GM18861 (cell line): Measurements from ENCODE around the gene PPP3R1.
"Not testable (repeated sequence)": the region's sequence is repeated elsewhere in the genome, so short reads cannot be mapped to it uniquely, and the experiment has no call there.

ENCODE experiments used
- ATAC-seq: cut with Tn5 transposase; IDR thresholded peaks from one replicate; pipeline ENCODE4 v1.9.1; 2021; ENCODE audit not compliant: unreplicated experiment

The PPP3R1 gene

GRCh38 chr2:68190991-68191731 lies 61.2 kb downstream of the PPP3R1 start:
- no peak for ATAC-seq

- no peak for ATAC-seq
Observed at GRCh38 chr2:68189991-68190784, 62.1 kb downstream of the PPP3R1 start.

DNA sequence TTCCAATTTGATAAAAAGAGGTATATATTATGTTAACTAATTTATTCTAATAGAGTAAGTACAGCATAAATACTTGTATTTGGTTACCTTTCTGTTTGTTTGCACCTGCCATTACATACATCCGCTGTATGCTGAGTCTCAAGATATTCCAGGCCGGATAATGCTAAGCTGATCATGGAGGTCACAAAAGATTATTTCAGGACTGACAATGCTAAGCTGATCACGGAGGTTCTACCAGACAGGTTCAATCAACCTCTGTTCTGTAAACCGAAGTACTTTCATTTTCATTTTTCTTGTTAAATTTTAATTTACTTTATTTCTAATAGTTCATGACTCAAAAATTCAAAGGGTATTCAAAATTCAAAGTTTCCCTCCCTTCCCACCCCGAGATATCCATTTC lies 63.5 kb downstream of the PPP3R1 start:
- no peak for ATAC-seq

DNA sequence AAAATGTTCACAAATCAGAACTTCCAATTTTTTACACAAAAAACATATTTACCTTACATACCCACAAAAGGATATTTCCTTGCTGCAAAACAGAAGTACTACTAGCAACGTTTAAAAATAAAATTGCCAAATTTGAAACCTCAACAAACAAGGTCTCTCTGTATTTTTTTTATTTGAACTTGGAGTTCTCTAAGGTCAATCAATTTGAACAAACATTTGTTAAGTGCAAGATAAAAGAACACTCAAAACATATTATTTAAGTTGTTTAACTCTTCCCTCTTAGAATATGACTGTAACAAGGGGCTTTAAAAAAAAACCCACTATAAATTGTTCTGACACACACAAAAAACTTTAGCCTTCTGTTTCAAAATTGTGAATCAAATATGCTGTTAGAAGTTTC lies 65.0 kb downstream of the PPP3R1 start:
- no peak for ATAC-seq

- peak; percentile 58 for ATAC-seq
Observed at GRCh38 chr2:68185541-68186164, 66.7 kb downstream of the PPP3R1 start.

DNA sequence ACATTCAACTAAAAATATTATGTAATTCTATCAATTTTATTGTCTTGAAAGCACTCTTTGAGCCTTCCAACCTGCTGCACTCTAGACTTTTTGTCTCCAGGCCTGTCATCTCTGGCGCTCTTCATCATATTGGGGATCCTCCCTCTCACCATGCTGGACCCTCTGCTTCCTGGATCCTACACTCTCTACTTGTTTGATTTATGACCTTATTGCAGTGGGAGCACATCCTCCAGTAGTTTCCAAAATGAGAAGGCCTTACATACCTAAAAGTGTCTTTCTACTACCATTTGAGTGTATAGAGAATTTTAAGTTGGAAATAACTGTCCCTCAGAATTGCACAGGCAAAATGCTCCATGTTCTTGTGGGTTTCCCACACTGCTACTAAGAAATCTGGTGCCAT lies 69.4 kb downstream of the PPP3R1 start:
- no peak for ATAC-seq

DNA sequence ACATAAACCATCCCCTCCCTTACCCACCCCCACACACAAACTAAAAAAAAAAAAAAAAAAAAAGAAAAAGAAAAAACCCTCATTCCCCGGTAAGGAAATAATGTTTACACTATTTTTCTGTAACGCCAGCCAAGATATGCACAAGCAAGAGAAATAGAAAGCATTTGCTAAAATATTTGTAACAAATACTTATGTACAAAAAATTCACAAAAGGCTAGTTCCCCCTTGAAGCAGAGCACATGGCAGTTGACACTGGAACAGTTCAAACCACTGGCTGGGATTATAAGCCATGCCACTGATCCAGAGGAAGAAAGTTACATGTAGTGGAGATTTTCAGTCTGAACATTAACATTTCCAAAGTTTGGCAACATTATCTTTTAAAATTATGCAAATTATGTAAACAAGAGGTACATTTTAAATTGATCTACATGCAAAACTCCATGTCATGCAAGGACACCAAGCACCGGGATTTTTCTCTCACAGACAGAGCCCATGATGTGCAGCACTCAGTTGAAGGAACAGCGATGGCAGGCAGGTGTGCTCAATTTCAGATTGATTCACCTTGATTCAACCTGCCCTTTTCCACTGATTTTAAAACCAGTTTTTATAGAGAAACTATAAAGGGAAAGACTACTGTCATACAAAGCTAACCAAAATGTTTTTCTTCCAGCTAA lies 73.2 kb downstream of the PPP3R1 start:
- no peak for ATAC-seq

DNA sequence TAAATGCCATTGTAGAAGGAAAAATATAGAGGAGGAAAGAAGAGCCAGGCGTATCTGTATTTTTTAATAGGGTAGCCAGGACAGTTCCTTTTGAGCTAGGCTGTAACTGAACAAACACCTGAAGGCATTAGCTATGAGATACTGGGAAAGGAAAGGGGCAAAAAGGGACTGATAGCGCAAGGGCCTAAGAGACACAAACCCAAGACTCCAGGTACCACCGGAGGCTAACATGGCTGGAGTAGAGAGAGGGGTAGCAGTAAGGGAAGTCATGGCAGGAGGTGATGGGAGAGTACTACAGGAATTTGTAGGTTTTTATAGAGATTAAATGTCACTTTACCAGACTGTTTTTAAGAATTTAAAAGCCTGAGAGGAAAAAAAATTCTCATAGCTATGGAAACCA lies 73.9 kb downstream of the PPP3R1 start:
- ATAC-seq, result no peak

DNA sequence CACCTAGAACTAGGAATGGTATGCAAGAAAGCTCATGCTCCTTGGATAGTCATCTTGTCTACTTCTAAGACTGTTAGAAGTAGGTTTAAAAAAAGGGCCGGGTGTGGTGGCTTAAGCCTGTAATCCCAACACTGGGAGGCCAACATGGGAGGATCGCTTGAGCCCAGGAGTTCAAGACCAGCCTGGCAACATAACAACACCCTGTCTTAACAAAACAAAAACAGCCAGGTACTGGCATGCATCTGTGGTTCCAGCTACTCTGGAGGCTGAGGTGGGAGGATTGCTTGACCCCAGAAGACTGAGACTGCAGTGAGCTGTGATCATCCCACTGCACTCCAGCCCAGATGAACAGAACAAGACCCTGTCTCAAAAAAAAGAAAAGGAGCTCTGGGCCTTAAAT lies 74.8 kb downstream of the PPP3R1 start:
- no peak for ATAC-seq

GRCh38 chr2:68176657-68177056 lies 75.7 kb downstream of the PPP3R1 start:
- ATAC-seq, result no peak

GRCh38 chr2:68175210-68175609 lies 77.1 kb downstream of the PPP3R1 start:
- ATAC-seq, result not testable (repeated sequence)

DNA sequence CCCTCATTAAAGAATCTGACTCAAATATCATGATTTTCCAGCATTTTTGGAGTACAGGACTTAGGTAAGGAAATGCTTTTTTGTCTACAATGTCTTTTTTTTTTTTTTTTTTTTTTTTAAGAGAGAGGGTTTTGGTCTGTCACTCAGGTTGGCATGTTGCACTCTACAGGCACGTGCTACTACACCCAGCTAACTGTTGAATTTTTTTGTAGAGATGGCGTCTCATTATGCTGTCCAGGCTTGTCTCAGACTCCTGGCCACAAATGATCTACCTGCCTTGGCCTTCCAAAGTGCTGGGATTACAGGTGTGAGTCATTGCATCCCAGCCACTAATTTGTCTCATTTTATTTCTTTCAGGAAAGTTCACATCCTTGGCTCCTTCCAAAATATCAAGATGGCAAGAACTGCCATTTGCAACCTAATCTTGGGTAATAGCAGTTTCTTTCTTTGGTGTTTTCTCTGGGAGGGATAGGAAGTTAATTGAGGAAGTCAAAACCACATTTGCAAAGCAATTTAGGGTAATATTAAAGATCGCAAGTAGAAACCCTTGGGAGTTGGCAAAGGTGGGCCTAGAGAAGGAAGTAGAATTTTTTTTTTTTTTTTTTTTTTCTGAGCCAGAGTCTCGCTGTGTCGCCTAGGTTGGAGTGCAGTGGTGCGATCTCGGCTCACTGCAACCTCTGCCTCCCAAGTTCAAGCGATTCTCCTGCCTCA lies 79.2 kb downstream of the PPP3R1 start:
- ATAC-seq, result no peak

GRCh38 chr2:68172521-68172920 lies 79.8 kb downstream of the PPP3R1 start:
- ATAC-seq, result no peak

DNA sequence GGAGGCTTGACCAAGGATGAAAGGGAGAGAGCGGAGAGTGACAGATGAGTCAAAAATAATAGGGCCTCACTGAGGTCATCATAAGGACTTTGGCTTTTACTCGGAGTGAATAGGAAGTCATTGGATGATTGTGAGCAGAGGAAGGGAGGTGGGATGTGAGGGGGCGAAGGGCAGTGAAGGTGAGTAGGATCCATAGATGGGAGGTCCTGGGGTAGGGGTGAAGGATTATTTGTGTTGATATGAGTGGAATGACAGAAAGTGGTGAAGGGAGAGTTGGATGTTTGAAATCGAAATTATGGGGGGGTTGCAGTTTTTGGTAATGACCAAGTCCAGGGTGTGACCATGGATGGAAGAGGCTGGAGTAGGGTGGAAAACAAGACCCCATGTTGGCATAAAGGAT lies 80.6 kb downstream of the PPP3R1 start:
- no peak for ATAC-seq

- ATAC-seq, result no peak
Observed at GRCh38 chr2:68171146-68171545, 81.2 kb downstream of the PPP3R1 start.

DNA sequence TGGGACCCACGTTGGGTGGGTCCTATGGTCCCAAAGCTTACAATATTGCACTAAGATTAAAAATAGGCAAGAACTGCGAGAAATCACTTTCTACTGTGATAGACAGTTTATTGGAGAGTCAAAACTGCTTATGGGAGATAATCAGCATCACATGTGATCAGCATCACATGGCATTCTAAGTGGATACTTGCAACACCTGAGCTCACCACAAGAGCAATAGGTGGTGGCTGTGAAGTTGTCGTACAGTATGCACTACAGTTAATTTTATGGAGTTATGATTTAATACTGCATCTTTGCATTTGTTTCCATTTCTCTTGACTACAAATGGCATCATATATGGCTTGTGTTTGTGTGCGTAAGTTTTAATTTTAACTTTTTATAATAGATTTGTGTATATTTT lies 83.0 kb downstream of the PPP3R1 start:
- no peak for ATAC-seq

DNA sequence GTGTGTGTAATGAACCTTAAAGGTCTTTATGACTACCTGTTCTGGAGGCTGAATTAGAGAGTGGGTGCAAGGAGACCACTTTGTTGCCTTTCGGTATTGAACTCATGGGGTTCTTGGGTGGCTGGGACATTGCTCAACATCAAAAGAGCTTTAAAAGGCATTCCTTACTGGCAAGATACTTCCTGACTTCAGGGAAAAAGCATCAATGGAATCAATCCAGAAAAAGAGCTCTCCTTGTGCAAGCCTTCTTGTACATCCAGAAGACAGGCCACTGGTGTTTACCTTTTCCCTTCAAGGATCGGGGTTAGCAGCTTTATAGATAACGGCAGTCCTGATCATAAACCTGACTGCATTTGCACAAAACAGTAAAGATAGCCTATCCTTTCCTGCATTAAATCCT lies 85.1 kb downstream of the PPP3R1 start:
- no peak for ATAC-seq

GRCh38 chr2:68163641-68164040 lies 88.7 kb downstream of the PPP3R1 start:
- no peak for ATAC-seq

DNA sequence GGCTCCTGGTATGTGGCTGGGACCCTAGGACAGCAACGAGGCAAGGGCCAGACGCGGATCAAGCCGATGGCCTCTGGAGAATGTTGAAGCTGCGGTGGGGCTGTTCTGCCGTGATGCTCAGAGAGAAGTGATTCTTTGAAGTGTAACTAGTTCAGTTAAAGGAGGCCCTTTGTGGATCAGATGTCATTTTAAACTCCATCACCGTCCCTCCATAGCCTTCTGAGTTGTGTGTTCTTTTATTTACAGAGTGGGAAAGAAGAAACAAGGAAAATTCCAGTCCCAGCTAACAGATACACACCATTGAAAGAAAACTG lies 94.2 kb downstream of the PPP3R1 start:
- no peak for ATAC-seq

- peak; percentile 75 for ATAC-seq
Observed at GRCh38 chr2:68157402-68158133, 94.8 kb downstream of the PPP3R1 start, which contains the start of gene PNO1. TSS of gene PNO1 (plus strand) at chr2:68157888. CDS start at chr2:68157935, 47 bp downstream.
